ENCODE data around the gene TRIM46. TPM values are rescaled to one million over a fixed set of nuclear protein-coding genes. Genes with fewer than 3 reads are reported as not detected.

Gene TRIM46
- total RNA-seq, 1 donor from 2014 or later: 8.1 TPM

DNA sequence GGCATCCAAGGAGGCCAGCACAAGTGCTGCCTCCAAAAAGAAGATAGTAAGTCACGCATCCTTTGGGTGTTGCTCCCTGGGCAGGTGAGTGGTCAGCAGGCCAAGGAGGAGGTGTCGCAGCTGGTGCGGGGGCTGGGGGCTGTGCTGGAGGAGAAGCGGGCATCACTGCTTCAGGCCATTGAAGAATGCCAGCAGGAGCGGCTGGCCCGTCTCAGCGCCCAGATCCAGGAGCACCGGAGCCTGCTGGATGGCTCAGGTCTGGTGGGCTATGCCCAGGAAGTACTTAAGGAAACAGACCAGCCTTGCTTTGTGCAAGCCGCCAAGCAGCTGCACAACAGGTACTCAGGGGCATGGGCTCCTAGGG is 4.3 kb downstream of the TRIM46 start:
- Mint-ChIP-seq H3K4me1 (ENCODE audit: unreplicated experiment) (peaks cover 14% of the 10 kb centered on the region), H3K27me3 (peaks cover 3% of the 10 kb centered on the region), H3K36me3 (peaks cover 5% of the 10 kb centered on the region), H3K27ac (no peak overlapping the region), H3K9me3 (no peaks in the 10 kb centered on the region), H3K4me3 (no peak overlapping the region)
- TF ChIP-seq, protein P1, sequence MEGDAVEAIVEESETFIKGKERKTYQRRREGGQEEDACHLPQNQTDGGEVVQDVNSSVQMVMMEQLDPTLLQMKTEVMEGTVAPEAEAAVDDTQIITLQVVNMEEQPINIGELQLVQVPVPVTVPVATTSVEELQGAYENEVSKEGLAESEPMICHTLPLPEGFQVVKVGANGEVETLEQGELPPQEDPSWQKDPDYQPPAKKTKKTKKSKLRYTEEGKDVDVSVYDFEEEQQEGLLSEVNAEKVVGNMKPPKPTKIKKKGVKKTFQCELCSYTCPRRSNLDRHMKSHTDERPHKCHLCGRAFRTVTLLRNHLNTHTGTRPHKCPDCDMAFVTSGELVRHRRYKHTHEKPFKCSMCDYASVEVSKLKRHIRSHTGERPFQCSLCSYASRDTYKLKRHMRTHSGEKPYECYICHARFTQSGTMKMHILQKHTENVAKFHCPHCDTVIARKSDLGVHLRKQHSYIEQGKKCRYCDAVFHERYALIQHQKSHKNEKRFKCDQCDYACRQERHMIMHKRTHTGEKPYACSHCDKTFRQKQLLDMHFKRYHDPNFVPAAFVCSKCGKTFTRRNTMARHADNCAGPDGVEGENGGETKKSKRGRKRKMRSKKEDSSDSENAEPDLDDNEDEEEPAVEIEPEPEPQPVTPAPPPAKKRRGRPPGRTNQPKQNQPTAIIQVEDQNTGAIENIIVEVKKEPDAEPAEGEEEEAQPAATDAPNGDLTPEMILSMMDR (conservative IDR thresholded peaks at IDR 0.05): no peak
- DNase-seq (ENCODE audit: extremely low spot score, unreplicated experiment): no peak

DNA sequence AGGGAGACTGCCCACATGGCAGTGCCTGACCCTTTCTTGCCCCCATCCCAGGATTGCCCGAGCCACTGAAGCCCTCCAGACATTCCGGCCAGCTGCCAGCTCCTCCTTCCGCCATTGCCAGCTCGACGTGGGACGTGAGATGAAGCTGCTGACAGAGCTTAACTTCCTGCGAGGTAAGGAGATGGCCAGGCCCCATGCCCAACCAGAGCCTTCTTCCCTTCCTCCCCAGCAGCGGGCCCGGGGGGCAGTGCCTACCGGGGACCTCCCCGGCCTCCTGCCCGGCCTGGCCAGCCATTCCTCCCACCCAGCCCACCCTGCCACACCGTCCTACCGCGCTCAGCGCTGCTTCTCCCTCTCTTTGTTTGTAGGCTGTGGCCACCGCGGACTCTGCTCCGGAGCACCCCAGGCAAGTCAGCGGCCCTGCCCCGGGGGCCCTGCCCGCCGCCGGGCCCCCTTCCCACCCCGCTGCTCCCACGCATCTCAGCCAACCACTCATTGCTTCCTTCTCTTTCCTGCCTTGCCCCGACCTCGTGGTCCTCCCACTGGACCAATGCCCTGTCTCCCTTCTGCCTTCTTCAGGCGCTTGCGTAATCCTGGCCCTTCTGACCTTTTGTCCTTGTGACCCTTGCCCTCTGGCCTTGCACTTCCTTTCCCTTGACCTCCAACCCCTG is 4.9 kb downstream of the TRIM46 start:
- Mint-ChIP-seq H3K9me3 (no peaks in the 10 kb centered on the region), H3K36me3 (no peaks in the 10 kb centered on the region), H3K4me1 (ENCODE audit: unreplicated experiment) (peaks cover 7% of the 10 kb centered on the region), H3K27me3 (no peaks in the 10 kb centered on the region), H3K27ac (no peak overlapping the region), H3K4me3 (no peak overlapping the region)
- DNase-seq (ENCODE audit: extremely low spot score, unreplicated experiment): no peak
- TF ChIP-seq, protein P1 (conservative IDR thresholded peaks at IDR 0.05): no peak

DNA sequence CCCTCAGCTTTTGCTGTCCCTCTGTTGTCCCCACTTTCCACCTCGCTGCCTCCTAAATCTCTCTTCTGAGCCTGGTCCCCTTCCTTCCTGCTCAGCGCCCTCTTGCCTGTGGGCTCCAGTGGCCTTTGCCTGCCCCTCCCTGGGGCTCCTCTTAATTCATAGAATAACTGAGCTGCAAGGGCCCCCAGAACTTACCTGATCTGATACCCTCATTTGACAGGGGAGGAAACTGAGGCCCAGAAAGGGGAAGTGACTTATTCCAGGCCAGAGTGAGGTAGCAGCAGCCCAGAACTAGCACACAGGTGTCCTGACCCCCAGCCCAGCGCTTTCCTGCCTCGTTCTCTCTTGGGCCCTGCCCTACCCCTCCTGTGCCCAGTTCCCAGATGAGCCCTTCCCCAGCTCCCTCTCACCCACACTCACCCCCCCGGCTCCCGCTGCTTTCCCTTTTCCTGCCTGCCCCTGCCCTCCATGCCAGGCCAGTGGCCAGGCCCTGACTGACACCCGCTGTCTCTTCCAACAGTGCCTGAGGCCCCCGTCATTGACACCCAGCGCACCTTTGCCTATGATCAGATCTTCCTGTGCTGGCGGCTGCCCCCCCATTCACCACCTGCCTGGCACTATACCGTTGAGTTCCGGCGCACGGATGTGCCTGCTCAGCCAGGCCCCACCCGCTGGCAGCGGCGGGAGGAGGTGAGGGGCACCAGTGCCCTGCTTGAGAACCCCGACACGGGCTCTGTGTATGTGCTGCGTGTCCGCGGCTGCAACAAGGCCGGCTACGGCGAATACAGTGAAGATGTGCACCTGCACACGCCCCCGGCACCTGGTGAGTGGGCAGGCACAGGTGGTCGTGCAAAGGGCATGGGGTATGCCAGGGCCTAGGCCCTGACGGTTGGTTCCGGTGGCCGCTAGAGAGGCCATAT is 5.7 kb downstream of the TRIM46 start:
- H3K4me3 Mint-ChIP-seq: no peak overlapping the region
- H3K27ac Mint-ChIP-seq: no peak overlapping the region
- peaks cover 7% of the 10 kb centered on the region for H3K4me1 Mint-ChIP-seq (ENCODE audit: unreplicated experiment)
- H3K36me3 Mint-ChIP-seq: no peaks in the 10 kb centered on the region
- no peaks in the 10 kb centered on the region for H3K9me3 Mint-ChIP-seq
- no peak for DNase-seq (ENCODE audit: extremely low spot score, unreplicated experiment)
- H3K27me3 Mint-ChIP-seq: no peaks in the 10 kb centered on the region
- TF ChIP-seq, protein P1 (conservative IDR thresholded peaks at IDR 0.05): no peak

DNA sequence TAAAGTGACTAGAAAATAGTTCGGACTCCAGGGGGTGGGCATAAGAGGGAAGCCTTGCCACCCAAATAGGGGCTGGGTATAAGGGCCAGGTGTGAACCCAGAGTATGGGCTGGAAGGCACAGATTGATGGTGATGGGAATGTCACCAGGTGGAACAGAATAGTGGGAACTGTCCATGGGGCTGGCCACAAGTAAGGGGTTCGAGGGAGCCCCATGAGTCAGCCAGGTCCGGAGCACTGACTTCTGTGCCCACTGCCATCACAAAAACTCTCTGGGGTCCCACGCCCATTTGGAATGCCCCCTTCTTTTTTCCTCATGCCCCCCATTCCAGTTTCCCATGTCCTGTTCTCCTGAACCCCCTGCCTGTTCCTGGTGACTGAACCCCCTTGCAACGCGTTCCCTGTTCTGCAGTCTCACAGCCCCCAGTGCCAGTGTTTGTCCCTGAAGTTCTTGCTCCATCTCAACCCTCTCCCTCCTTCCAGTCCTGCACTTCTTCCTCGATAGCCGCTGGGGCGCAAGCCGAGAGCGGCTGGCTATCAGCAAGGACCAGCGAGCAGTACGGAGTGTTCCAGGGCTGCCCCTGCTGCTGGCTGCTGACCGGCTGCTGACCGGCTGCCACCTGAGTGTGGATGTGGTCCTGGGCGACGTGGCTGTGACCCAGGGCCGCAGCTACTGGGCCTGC is 7.9 kb downstream of the TRIM46 start:
- no peaks in the 10 kb centered on the region for H3K27me3 Mint-ChIP-seq
- no peak overlapping the region for H3K4me3 Mint-ChIP-seq
- no peak overlapping the region for H3K27ac Mint-ChIP-seq
- TF ChIP-seq, protein P1 (conservative IDR thresholded peaks at IDR 0.05): no peak
- peaks cover 7% of the 10 kb centered on the region for H3K4me1 Mint-ChIP-seq (ENCODE audit: unreplicated experiment)
- no peaks in the 10 kb centered on the region for H3K9me3 Mint-ChIP-seq
- no peaks in the 10 kb centered on the region for H3K36me3 Mint-ChIP-seq
- DNase-seq (ENCODE audit: extremely low spot score, unreplicated experiment): no peak

DNA sequence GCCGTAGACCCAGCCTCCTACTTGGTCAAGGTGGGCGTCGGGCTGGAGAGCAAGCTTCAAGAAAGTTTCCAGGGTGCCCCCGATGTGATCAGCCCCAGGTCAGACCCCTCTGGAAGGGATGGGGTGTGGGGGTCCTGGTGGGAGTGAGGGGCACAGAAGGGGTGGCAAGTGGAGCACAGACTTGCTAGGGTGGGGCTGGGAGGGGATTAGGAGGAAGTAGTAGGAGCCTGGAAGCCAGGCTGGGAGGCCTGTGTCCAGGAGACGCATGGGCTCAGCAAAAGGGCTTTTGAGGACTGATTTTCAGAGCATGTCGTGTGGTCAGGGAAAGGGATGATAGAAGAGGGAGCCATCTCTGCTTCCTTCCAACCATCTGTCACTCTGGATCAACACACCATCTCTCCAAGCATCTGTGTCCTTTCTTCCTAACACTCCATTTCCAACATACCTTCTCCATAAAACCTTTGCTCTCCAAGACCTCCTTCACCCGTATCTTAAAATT is 8.5 kb downstream of the TRIM46 start:
- TF ChIP-seq, protein P1 (conservative IDR thresholded peaks at IDR 0.05): no peak
- Mint-ChIP-seq H3K4me3 (no peak overlapping the region), H3K9me3 (no peaks in the 10 kb centered on the region), H3K36me3 (no peaks in the 10 kb centered on the region), H3K27ac (no peak overlapping the region), H3K4me1 (ENCODE audit: unreplicated experiment) (peaks cover 4% of the 10 kb centered on the region), H3K27me3 (no peaks in the 10 kb centered on the region)
- DNase-seq (ENCODE audit: extremely low spot score, unreplicated experiment): no peak

All from type B pancreatic cell (in vitro differentiated cells).